Caco-2 (cell line): ENCODE data around the gene PDLIM7. TPM values are rescaled to one million over a fixed set of nuclear protein-coding genes. Genes with fewer than 3 reads are reported as not detected.
A peak's percentile ranks its signal among the peaks of the same experiment; 100 is the strongest.

ENCODE experiments used
- BruUV-seq: library from RNA; stranded (reverse); fragments of 400-500 nt; replicated peaks from 2 replicates; lab custom pipeline; 2021; lab: Mats Ljungman, UMichigan
- CTCF ChIA-PET: fragments of 300-600 bp; sonication (Branson Sonifier 250); formaldehyde crosslinking; loops from one replicate; lab custom pipeline; 2022; ENCODE audit warnings: antibody characterized with exemption; lab: Charles Lee
- POLR2A ChIA-PET: fragments of 300-600 bp; sonication (Branson Sonifier 250); formaldehyde crosslinking; loops from one replicate; lab custom pipeline; 2022; ENCODE audit warnings: antibody characterized with exemption; lab: Charles Lee
- DNase-seq, 2 experiments: peaks; one replicate each; pipeline versions ENCODE4 v3.0.0 to v3.0.0-alpha.2; 2020 to 2022
- H3K27me3 ChIP-seq: replicated peaks from 2 replicates; pipeline ENCODE4 v1.6.0; 2011; ENCODE audit warnings: low read length; ENCODE audit not compliant: control insufficient read depth, insufficient read depth
- H3K36me3 ChIP-seq: 2 replicates; pipeline ENCODE4 v1.5.1; 2011; ENCODE audit warnings: low read length; ENCODE audit not compliant: control insufficient read depth, insufficient read depth
- H3K4me1 ChIP-seq: fragments of 250-450 bp; sonication (Bioruptor Pico); 2 replicates; pipeline ENCODE4 v1.5.1; 2020; ENCODE audit warnings: mild to moderate bottlenecking
- H3K4me3 ChIP-seq: 2 replicates; pipeline ENCODE4 v1.5.1; 2011; ENCODE audit warnings: low read depth, mild to moderate bottlenecking, control low read depth, low read length
- H3K9me3 ChIP-seq: fragments of 250-450 bp; sonication (Bioruptor Pico); 2 replicates; pipeline ENCODE4 v1.5.1; 2020; ENCODE audit warnings: mild to moderate bottlenecking, moderate library complexity
- H3K27ac Mint-ChIP-seq: one replicate; pipeline ENCODE4 v1.8.0; 2022; ENCODE audit warnings: mixed read lengths; ENCODE audit not compliant: unreplicated experiment
- H3K27me3 Mint-ChIP-seq: one replicate; pipeline ENCODE4 v1.8.0; 2022; ENCODE audit warnings: mixed read lengths; ENCODE audit not compliant: insufficient read depth, unreplicated experiment
- H3K36me3 Mint-ChIP-seq: one replicate; pipeline ENCODE4 v1.8.0; 2022; ENCODE audit warnings: mild to moderate bottlenecking, mixed read lengths; ENCODE audit not compliant: insufficient read depth, unreplicated experiment
- H3K4me1 Mint-ChIP-seq: one replicate; pipeline ENCODE4 v1.8.0; 2022; ENCODE audit warnings: low read depth, mixed read lengths; ENCODE audit not compliant: unreplicated experiment
- H3K4me3 Mint-ChIP-seq: one replicate; pipeline ENCODE4 v1.8.0; 2022; ENCODE audit warnings: mild to moderate bottlenecking, moderate library complexity, mixed read lengths; ENCODE audit not compliant: unreplicated experiment
- H3K9me3 Mint-ChIP-seq: one replicate; pipeline ENCODE4 v1.8.0; 2022; ENCODE audit warnings: mixed read lengths; ENCODE audit not compliant: unreplicated experiment
- intact Hi-C: fragments of 100-400 bp; cut with micrococcal nuclease; formaldehyde crosslinking; loops from one replicate; pipeline ENCODE4 v1.10.0; 2022; ENCODE audit not compliant: unreplicated experiment
- total RNA-seq: library from RNA; stranded (reverse); gene quantifications from 2 replicates; pipeline ENCODE4 v1.2.3, GENCODE V29; 2022
- TF ChIP-seq, protein P1 (sequence below), 2 experiments: fragments of 200-600 bp in 1 of 2; IDR thresholded peaks; 1 replicate in 1 of 2; 2 replicates in 1 of 2; pipeline versions ENCODE4 v1.5.1 to v1.8.0; 2011 to 2022; ENCODE audit warnings: antibody characterized with exemption in 1 of 2, control low read depth in 1 of 2, inconsistent platforms in 1 of 2, low read depth in 1 of 2, low read length in 1 of 2, mild to moderate bottlenecking in 1 of 2, moderate library complexity in 1 of 2; ENCODE audit not compliant: insufficient read depth in 1 of 2, severe bottlenecking in 1 of 2, unreplicated experiment in 1 of 2

The PDLIM7 gene
- total RNA-seq, 1 experiment from 2014 or later, result 49.1 TPM

DNA sequence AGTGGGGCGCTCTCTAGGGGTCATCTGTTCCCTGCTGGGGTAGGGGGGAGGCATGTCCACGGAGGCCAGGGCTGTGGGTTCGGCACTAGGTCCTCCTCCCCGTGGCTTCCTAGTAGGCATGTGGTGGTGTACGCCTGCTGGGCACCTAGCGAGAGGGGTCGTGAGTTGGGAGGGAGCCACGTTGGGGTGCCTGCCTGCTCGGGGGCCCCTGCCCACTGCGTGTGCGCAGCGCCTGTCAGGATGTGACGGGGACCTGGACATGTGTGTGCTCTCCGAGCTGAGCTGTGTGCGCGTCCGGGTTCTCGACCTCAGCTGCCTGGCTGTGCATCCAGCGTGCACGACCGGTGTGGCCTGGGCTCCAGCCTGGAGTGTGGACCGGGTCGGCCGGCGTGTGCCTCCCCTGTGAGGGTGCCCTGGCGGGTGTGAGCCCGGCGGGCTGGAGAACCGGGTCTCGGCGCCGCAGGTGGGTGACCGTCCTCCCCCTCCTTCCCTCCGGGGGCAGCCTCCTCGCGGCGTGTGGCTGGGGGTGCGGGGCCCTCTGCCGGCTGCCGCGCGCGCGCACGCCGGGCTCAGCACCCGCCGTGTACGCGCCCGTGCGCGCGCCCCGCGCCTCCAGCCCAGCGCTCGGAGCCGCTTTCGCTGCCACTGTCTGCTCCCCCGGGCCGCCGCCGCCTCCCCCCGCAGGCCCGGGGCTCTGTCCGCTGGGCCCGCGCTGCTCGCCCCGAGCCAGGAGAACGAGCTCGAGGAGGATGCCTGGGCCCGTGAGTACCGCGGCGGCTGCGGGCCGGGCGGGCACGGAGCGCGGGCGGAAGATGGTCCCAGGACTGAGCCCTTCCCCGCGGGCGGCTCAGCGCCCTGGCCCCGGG, 51.0 kb downstream of the PDLIM7 start, which contains the start of gene PRR7:
TSS of gene PRR7 (plus strand) at position 615 of the 866 bp plus-strand sequence. CDS start 8,254 bp downstream, outside the sequence.
- H3K36me3 Mint-ChIP-seq, result peaks cover 59% of the 10 kb centered on the region

DNA sequence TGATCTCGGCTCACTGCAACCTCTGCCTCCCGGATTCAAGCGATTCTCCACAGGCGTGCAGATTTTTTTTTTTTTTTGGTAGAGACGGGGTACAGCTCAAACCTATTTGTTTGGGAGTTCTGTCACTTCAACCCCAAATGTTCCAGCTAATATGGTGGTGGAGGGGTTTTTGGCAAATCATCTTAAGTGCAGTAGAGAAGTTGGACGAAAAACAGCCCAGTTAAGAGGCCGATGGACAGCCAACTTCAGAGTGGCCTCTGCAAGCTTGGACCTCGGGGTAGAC, 51.5 kb downstream of the PDLIM7 start:
- Mint-ChIP-seq H3K27me3 (peaks cover 6% of the 10 kb centered on the region), H3K9me3 (no peaks in the 10 kb centered on the region), H3K4me1 (peaks cover 8% of the 10 kb centered on the region), H3K27ac (peak overlapping the region; percentile 56), H3K36me3 (peaks cover 59% of the 10 kb centered on the region), H3K4me3 (peak overlapping the region; percentile 70)
- Histone ChIP-seq H3K4me3 (peak overlapping the region; percentile 78), H3K4me1 (peaks cover 6% of the 10 kb centered on the region; the same call in 1 of the 2 replicates), H3K9me3 (no peaks in the 10 kb centered on the region), H3K36me3 (no peaks in the 10 kb centered on the region; the same call in 1 of the 2 replicates), H3K27me3 (no peaks in the 10 kb centered on the region)
- no TSS peak for BruUV-seq
- TF ChIP-seq, protein P1, sequence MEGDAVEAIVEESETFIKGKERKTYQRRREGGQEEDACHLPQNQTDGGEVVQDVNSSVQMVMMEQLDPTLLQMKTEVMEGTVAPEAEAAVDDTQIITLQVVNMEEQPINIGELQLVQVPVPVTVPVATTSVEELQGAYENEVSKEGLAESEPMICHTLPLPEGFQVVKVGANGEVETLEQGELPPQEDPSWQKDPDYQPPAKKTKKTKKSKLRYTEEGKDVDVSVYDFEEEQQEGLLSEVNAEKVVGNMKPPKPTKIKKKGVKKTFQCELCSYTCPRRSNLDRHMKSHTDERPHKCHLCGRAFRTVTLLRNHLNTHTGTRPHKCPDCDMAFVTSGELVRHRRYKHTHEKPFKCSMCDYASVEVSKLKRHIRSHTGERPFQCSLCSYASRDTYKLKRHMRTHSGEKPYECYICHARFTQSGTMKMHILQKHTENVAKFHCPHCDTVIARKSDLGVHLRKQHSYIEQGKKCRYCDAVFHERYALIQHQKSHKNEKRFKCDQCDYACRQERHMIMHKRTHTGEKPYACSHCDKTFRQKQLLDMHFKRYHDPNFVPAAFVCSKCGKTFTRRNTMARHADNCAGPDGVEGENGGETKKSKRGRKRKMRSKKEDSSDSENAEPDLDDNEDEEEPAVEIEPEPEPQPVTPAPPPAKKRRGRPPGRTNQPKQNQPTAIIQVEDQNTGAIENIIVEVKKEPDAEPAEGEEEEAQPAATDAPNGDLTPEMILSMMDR (IDR thresholded peaks at IDR 0.05; ENCODE audit: insufficient read depth in 1 of 2, low read depth in 1 of 2, low read length in 1 of 2, severe bottlenecking in 1 of 2, unreplicated experiment in 1 of 2), result no peak
- intact Hi-C loops, result loop anchor here (2.0 kb wide), 2 partner anchors 19 to 41 kb away; partner anchors contain the start of gene GRK6
- ChIA-PET CTCF (interaction anchor here (0.7 to 6.4 kb wide), 5 partner anchors 9 to 67 kb away, joined by 3 to 78 read pairs (median 5); no protein-coding TSS in a partner anchor), POLR2A (interaction anchor here (0.6 to 5.0 kb wide), 2 partner anchors 19 to 558 kb away, joined by 6 to 43 read pairs; partner anchors contain the start of gene GRK6)
- no peak for DNase-seq

More for the DNA sequence above, 51.0 kb downstream of the PDLIM7 start, which contains the start of gene PRR7:
- TF ChIP-seq, protein P1 (IDR thresholded peaks at IDR 0.05; ENCODE audit: insufficient read depth in 1 of 2, low read depth in 1 of 2, low read length in 1 of 2, severe bottlenecking in 1 of 2, unreplicated experiment in 1 of 2), result no peak
- BruUV-seq, result no TSS peak
- no peaks in the 10 kb centered on the region for H3K9me3 ChIP-seq
- POLR2A ChIA-PET, result interaction anchor here (0.6 to 5.0 kb wide), 3 partner anchors 20 to 557 kb away, joined by 3 to 43 read pairs (median 6); partner anchors contain the start of gene GRK6
- H3K27ac Mint-ChIP-seq, result peak within 1 kb of the TSS; percentile 56
- H3K4me3 Mint-ChIP-seq, result peak within 1 kb of the TSS; percentile 70
- intact Hi-C loops, result loop anchor here (2.0 kb wide), 2 partner anchors 20 to 42 kb away; partner anchors contain the start of gene GRK6
- CTCF ChIA-PET, result interaction anchor here (0.6 to 6.4 kb wide), 9 partner anchors 9 to 360 kb away, joined by 3 to 78 read pairs (median 6); partner anchors contain the start of genes FGFR4 and GRK6
- peaks cover 6% of the 10 kb centered on the region; the same call in 1 of the 2 replicates for H3K4me1 ChIP-seq
- H3K9me3 Mint-ChIP-seq, result no peaks in the 10 kb centered on the region
- no peaks in the 10 kb centered on the region for H3K27me3 ChIP-seq
- H3K27me3 Mint-ChIP-seq, result peaks cover 6% of the 10 kb centered on the region
- peak; percentile 70 to 84 for DNase-seq
- no peaks in the 10 kb centered on the region; the same call in 1 of the 2 replicates for H3K36me3 ChIP-seq
- peaks cover 8% of the 10 kb centered on the region for H3K4me1 Mint-ChIP-seq
- peak within 1 kb of the TSS; percentile 78 for H3K4me3 ChIP-seq
